IPS-NIHi11 (cell line): Measurements from ENCODE around the gene ZNF467.

ENCODE experiments used
- DNase-seq: peaks from one replicate; pipeline ENCODE4 v3.0.0; 2012; ENCODE audit warnings: mixed read lengths, low spot score

Gene ZNF467

DNA sequence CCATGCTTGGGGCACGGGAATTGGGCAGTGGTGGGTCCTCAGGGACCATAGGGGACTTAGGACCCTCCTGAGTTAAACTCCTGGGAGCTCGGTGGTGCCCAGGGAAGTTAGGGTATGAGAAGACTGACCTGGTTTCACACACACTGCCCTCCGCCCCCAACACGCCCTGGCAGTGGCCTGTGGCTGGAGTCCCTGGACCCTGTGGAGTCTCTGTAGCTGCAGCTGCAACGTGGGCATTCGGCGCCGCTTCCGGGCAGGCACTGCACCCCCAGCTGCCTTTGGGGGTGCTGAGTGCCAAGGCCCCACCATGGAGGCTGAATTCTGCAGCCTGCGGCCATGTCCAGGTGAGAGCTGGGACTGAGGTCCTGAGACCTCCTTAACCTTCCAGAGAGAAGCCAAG is 34.9 kb upstream of the ZNF467 start:
- DNase-seq: no peak

DNA sequence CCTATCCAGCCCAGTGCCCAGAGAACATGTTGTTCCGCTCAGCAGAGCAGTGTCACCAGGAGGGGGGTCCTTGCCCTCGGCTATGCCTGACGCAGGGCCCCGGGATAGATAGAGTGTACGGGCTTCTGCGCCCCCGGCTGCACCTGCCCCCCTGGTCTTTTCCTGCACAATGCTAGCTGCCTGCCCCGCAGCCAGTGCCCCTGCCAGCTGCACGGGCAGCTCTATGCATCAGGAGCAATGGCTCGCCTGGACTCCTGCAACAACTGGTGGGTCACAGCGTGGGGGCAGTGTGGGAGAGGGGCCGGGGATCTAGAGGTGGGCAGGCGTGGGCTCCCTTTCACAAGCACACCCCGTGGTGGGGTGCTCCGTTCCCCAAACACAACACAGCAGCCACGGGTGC is 33.3 kb upstream of the ZNF467 start:
- no peak for DNase-seq

DNA sequence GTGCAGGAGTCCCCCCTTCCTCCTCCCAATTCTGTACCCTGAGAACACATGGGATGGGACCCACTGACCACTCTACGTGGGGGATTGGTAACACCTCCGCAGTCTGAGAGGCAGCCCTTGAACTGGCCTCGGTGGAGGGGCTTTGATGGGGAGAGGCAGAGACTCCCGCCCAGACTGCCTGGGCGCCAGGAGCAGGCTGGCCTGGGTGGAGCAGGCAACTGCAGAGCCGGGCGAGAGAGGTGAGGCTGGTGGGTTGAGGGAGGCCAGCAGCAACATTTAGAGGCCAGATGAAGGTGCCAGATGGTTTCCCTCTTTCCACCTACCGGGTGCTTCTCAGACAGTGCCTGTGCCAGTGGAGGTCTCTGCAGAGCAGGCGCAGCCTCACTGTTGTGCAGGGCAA is 30.7 kb upstream of the ZNF467 start:
- DNase-seq: no peak

DNA sequence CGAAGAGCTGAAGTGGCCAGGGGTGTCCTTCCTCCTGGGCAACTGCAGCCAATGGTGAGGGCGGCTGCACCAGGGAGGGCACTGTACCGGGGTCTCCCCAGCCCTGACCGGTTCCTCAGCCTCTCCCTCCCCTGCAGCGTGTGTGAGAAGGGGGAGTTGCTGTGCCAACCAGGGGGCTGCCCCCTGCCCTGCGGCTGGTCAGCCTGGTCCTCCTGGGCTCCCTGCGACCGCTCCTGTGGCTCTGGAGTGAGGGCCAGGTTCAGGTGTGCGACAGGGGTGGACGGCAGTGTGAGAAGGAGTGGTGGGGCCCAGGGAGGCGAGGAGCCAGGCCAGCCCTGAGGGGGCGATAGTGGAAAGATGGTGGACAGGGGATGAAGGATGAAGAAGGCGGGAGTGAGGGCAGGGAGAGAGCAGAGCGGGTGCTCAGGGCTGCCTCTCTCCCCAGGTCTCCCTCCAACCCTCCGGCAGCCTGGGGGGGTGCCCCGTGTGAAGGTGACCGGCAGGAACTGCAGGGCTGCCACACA is 30.2 kb upstream of the ZNF467 start:
- DNase-seq: no peak

DNA sequence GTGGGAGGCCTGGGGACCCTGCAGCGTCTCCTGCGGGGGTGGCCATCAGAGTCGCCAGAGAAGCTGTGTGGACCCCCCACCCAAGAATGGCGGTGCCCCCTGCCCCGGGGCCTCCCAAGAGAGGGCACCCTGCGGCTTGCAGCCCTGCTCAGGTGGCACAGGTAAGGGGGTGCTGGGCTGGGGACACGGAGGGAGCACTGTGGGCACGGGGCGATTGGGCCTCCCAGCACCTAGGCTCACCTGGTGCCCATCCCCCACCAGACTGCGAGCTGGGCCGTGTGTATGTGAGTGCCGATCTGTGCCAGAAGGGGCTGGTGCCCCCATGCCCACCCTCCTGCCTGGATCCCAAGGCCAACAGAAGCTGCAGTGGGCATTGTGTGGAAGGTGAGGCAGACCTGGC is 29.6 kb upstream of the ZNF467 start:
- DNase-seq: no peak

DNA sequence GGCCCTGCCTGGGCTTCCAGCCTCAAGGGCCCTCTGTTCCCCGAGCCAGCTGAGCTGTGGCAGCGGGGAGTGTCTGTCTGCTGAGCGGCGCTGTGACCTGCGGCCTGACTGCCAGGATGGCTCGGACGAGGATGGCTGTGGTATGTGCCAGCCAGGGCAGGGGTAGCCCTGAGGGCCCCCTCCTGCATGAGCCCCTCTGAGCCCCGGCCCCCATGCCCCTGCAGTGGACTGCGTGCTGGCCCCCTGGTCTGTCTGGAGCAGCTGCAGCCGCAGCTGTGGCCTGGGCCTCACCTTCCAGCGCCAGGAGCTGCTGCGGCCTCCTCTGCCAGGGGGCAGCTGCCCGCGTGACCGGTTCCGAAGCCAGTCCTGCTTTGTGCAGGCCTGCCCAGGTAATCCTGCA is 28.4 kb upstream of the ZNF467 start:
- DNase-seq: no peak

DNA sequence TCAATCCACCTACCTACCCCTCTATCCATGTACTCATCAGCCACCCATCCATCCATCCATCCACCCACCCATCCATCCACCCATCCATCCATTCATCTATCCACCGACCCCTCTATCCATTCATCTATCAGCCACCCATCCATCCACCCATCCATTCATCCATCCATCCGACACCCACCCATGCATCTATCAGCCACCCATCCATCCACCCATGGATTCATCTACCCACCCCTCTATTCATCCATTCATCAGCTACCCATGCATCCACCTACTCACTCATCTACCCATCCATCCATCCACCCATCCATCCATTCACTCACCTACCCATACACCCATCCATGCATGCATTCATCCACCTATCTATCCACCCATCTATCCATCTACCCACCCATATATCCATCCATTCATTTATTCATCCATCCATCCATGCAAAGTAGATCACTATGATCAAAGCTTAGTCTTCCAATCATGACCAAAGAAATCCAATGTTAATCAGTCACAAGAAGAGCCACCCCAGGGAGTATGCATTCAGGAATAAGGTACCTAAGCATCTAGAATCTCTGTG is 27.7 kb upstream of the ZNF467 start:
- DNase-seq: no peak

DNA sequence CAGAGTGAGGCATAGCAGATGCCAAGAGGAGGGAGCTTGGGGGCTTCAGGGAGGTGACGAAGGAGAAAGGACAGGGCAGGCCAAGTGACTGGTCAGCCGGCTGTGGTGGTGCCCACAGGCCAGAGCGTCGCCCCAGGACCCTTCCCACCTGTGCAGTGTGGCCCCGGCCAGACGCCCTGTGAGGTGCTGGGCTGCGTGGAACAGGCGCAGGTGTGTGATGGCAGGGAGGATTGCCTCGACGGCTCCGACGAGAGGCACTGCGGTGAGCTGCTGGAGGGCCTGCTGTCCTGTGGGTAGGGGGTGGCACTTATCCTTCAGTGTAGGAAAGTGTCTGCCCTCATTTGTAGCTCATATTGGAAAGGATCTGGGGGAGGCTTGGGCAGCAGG is 26.8 kb upstream of the ZNF467 start:
- no peak for DNase-seq

DNA sequence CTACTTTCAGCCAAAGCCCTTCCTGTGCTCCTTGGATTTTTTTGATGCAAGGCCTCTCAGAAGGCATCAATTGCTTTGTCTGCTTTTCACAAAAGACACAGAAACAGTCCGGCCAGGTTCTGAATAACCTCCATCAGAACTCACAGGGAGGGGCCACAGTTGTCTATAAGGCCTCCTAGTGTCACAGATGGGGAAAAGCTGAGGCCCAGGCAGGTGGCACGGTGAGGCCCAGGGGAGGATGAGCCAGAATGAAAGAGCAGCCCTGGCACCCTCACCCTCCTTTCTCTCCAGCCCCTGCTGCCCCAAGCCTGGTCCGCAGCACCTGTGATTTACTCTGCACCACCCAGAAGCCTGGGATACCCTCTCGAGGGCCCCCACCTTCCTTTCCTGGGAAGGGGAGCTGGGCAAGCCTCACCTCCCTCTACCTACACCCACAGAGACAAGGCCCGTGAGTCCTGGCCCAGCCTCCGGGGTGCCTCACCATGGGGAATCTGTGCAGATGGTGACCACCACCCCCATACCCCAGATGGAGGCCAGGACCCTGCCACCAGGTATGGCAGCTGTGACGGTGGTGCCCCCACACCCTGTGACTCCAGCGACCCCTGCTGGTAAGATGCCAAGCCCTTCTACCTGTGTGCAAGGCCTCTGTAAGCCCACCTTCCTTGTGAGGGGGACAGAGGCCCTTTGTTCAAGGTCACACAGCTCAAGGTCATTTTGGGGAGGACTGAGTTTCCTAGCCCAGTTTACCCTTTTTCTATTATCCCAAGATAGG is 26.2 kb upstream of the ZNF467 start:
- peak; percentile 90 for DNase-seq

DNA sequence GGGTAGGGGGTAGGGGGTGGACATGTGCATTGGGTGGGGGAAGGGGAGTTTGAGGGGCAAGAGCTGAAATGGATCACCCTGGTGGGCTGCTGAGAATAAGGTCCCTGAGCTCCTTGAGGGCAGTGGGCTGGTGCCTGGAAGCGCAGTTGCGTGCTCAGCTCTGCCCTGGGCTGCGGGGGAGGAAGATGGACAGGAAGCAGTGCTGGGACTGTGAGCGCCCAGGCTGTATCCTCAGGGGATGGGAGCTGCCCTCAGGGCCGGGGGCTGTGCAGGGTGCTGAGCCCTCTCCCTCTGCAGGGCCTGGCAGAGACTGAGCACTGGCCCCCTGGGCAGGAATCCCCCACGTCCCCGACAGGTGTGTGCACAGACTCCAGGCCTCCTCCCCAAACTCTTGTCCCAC is 24.4 kb upstream of the ZNF467 start:
- DNase-seq: no peak

DNA sequence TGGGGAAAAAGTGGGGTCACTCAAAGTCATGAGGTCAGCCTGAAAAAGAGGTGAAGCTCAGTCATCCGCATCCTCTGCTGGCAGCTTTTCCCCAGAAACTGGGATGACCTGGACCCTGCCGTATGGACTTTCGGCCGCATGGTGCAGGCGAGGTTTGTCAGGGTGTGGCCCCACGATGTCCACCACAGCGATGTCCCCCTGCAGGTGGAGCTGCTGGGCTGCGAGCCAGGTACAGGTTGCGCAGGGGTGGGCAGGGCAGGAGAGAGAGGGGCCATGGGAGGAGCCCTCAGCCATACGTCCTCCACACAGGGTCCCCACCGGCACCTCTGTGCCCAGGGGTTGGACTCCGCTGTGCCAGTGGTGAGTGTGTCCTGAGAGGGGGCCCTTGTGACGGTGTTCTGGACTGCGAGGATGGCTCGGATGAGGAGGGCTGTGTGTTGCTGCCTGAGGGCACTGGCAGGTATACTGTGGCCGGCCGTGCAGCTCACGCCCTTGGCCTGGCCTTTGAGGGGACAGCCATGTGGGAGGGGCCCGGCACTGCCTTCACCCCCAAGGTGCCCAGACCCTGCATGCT is 23.0 kb upstream of the ZNF467 start:
- DNase-seq: peak; percentile 62

DNA sequence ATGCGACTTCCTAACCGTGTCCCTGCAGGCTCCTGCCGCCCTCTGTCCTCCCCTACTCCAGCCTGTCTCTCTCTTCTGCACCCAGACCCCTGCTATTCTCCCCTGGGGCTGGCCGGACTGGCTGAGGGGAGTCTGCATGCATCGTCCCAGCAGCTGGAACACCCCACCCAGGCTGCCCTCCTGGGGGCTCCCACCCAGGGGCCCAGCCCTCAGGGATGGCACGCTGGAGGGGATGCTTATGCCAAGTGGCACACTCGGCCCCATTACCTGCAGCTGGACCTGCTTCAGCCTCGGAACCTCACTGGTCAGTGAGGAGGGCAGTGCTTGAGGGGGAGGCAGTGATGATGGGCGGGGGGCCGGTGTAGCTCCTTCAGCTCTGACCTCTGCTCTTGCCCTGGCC is 21.7 kb upstream of the ZNF467 start:
- no peak for DNase-seq

DNA sequence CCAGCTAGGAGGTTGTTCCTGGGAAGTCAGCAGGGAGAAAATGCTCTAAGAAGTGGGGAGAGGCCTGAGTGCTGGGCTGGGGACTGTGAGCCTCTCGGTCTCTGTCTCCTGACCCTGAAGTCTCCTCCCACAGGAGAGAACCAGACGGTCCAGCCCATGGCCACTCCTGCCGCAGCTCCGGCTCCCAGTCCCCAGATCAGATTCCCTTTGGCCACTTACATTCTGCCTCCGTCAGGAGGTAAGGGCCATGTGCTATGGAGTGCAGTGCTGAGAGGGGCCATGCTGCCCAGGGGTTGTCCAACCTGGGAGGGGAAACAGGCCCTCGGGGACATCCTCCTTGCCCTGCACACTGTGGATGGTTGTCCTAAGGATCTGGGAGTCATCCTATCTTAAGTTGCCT is 21.3 kb upstream of the ZNF467 start:
- DNase-seq: peak; percentile 70

DNA sequence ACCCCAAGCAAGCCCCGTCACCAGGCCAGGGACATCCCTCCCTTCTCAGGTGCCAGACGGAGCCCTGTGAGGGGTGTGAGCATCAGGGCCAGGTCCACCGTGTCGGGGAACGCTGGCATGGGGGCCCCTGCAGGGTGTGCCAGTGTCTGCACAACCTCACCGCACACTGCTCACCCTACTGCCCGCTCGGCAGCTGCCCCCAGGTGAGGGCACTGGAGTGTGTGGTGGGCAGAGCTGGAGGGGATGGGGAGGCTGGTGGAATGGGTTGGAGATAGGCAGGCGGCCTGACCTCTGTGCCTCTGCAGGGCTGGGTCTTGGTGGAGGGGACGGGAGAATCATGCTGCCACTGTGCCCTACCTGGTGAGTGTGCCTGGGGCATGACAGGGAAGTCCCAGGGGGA is 19.9 kb upstream of the ZNF467 start:
- no peak for DNase-seq

DNA sequence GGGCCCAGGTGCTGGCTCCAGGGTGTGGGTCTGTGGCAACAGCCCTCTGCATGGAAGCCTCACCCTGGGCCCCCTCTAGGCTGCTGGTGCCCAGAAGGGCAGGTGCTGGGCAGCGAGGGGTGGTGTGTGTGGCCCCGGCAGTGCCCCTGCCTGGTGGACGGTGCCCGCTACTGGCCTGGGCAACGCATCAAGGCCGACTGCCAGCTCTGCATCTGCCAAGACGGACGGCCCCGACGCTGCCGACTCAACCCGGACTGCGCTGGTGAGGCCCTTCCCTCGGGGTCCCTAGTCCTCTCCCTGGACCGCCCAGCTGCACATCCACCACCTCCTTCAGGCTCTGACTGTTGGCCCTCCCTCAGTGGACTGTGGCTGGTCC is 18.8 kb upstream of the ZNF467 start:
- no peak for DNase-seq

DNA sequence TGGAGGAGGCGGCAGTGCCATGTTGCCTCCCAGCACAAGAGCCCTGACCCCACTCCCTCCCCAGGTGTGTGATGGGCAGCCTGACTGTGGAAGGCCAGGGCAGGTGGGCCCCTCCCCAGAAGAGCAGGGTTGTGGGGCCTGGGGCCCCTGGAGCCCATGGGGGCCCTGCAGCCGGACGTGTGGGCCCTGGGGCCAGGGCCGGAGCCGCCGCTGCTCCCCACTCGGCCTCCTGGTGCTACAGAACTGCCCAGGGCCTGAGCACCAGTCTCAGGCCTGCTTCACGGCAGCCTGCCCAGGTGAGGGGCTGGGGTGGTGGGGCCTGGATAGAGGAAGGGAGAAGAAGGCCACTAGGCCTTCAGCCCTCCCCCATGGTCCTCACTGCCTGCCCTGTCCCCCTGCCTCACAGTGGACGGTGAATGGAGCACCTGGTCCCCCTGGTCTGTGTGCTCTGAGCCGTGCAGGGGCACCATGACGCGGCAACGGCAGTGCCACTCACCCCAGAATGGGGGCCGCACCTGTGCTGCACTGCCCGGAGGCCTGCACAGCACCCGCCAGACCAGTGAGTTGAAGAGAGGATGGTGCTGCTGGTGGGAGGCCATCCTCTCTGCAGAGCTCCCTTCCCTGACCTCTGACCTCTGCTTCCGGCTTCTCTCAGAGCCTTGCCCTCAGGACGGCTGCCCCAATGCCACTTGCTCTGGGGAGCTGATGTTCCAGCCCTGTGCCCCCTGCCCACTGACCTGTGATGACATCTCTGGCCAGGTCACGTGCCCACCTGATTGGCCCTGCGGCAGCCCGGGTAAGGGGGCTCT is 18.2 kb upstream of the ZNF467 start:
- no peak for DNase-seq

DNA sequence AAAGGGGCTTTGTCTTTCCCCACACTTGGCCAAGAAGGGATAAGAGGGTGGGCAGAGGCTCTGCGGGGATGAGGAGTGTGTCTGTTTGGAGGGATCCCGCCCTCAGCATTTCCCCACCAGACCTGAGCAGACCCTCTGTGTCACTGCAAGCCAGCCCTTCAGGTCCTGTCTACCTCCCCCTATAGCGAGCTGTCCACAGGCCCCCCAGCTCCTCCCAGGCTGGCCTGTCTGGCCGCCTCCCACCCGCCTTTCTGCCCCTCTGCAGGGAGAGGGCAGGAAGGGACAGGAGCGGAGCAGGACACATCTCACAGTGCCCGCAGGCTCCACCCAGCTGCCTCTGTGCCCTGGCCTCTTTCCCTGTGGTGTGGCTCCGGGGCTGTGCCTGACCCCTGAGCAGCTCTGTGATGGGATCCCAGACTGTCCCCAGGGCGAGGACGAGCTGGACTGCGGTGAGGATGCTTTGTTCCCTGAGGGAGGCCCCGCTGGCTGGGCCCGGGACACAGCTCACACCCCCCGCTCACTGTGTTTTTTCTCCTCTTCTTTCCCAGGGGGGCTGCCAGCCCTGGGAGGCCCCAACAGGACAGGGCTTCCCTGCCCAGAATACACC is 17.5 kb upstream of the ZNF467 start:
- no peak for DNase-seq

DNA sequence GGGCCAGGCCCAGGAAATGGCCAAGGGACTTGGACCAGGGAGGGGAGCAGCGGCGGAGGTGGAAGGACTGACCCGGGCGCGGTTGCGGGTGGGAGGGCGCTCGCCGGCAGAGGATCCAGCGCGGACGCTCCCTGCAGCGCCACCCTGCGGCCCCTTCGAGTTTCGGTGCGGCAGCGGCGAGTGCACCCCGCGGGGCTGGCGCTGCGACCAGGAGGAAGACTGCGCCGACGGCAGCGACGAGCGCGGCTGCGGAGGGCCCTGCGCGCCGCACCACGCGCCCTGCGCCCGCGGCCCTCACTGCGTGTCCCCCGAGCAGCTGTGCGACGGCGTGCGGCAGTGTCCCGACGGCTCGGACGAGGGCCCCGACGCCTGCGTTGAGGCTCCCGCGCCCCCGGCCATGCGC is 16.8 kb upstream of the ZNF467 start:
- DNase-seq: peak; percentile 88

DNA sequence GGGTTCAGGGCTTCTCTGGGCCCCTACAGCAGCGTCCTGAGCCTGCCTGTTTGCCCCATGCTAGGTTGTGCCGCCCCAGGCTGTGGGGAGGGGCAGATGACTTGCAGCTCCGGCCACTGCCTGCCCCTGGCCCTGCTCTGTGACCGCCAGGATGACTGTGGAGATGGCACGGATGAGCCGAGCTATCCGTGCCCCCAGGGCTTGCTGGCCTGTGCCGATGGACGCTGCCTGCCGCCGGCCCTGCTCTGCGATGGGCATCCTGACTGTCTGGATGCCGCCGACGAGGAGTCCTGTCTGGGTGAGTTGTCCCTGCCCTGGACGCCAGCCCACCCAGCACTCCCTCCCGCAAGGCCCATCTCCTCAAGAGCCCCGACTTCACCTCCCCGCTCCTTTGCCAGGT is 15.7 kb upstream of the ZNF467 start:
- no peak for DNase-seq

DNA sequence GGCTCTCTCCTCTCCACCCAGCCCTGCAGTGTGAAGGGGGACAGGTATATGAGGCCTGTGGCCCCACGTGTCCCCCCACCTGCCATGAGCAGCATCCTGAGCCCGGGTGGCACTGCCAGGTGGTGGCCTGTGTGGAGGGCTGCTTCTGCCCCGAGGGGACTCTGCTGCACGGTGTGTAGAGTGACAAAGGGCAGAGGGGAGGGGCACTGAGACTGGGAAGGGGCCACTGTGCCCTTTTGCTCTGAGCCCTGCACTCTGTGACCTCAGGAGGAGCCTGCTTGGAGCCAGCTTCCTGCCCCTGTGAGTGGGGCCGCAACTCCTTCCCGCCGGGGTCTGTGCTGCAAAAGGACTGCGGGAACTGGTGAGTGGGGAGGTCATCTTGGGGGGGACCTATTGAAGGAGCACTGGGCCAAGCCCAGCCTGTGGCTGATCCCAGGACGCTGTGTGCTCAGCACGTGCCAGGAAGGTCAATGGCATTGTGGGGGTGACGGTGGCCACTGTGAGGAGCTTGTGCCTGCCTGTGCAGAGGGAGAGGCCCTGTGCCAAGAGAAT is 15.0 kb upstream of the ZNF467 start:
- no peak for DNase-seq

DNA sequence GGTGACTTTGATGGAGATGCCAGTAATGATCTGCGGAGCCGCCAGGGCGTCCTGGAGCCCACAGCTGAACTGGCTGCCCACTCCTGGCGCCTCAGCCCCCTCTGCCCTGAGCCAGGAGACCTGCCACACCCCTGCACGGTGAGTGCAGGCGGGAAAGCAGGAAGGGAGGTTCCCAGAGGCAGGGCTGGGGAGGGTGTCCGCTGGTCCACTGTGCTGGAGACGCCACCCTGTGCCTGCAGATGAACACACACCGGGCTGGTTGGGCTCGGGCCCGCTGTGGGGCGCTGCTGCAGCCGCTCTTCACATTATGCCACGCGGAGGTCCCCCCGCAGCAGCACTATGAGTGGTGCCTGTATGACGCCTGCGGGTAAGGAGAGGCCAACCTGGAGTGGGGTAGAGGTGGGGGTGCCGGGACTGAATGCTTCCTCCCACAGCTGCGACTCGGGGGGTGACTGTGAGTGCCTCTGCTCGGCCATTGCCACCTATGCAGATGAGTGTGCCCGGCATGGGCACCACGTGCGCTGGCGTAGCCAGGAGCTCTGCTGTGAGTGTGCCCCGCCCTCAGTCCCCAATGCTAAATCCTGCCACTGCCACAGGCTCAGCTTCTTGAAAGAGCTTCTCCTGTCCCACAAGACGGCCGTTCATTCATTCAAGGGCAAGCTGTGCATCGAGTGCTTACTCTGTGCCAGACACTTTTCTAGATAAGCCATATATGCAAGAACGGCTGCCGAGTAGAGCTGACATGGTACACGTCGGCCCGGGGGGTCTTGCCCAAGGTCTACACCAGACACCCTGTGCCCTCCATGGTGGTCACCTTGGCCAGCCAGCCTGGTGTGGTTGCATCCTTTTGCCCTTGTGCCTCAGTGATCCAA is 14.3 kb upstream of the ZNF467 start:
- DNase-seq: peak; percentile 67
